Natural killer cell treated with Interleukin-12 subunit alpha and Interleukin-12 subunit beta and Interleukin-15 and Interleukin-18, amount 100 ng/mL, for 72 hours (primary cell): Measurements from ENCODE around the gene TEAD4. TPM values are rescaled to one million over a fixed set of nuclear protein-coding genes. Genes with fewer than 3 reads are reported as not detected.

ENCODE experiments used
- ATAC-seq, 2 donors: fragments of 150-1000 bp; cut with Tn5 transposase in 1 of 2; sonication (Bioruptor Pico), chemical (Tn5 transposase) in 1 of 2; 2 replicates each; pipeline ENCODE4 v1.10.0; 2021
- DNase-seq: peaks from one replicate; pipeline ENCODE4 v3.0.0; 2022; ENCODE audit warnings: low spot score
- H3K27ac Mint-ChIP-seq, 2 donors: 1 replicate in 1 of 2; 2 replicates in 1 of 2; pipeline ENCODE4 v1.8.0; 2022; ENCODE audit warnings: mixed read lengths in 2 of 2, mild to moderate bottlenecking in 1 of 2, moderate library complexity in 1 of 2
- H3K27me3 Mint-ChIP-seq, 2 donors: 1 replicate in 1 of 2; 2 replicates in 1 of 2; pipeline ENCODE4 v1.8.0; 2022; ENCODE audit warnings: mixed read lengths in 2 of 2
- H3K36me3 Mint-ChIP-seq: one replicate; pipeline ENCODE4 v1.8.0; 2022; ENCODE audit warnings: mixed read lengths
- H3K4me1 Mint-ChIP-seq, 2 donors: 1 replicate in 1 of 2; 2 replicates in 1 of 2; pipeline ENCODE4 v1.8.0; 2022; ENCODE audit warnings: low read depth in 2 of 2, mixed read lengths in 2 of 2, mild to moderate bottlenecking in 1 of 2
- H3K4me3 Mint-ChIP-seq: one replicate; pipeline ENCODE4 v1.8.0; 2022; ENCODE audit warnings: mixed read lengths
- H3K9me3 Mint-ChIP-seq: 2 replicates; pipeline ENCODE4 v1.8.0; 2022; ENCODE audit warnings: mixed read lengths
- total RNA-seq, 2 donors: library from RNA; stranded (reverse); gene quantifications; one replicate each; pipeline ENCODE4 v1.2.3, GENCODE V29; 2022

The TEAD4 gene
- total RNA-seq, 2 donors from 2014 or later, result 0.33 TPM; not detected in 1

DNA sequence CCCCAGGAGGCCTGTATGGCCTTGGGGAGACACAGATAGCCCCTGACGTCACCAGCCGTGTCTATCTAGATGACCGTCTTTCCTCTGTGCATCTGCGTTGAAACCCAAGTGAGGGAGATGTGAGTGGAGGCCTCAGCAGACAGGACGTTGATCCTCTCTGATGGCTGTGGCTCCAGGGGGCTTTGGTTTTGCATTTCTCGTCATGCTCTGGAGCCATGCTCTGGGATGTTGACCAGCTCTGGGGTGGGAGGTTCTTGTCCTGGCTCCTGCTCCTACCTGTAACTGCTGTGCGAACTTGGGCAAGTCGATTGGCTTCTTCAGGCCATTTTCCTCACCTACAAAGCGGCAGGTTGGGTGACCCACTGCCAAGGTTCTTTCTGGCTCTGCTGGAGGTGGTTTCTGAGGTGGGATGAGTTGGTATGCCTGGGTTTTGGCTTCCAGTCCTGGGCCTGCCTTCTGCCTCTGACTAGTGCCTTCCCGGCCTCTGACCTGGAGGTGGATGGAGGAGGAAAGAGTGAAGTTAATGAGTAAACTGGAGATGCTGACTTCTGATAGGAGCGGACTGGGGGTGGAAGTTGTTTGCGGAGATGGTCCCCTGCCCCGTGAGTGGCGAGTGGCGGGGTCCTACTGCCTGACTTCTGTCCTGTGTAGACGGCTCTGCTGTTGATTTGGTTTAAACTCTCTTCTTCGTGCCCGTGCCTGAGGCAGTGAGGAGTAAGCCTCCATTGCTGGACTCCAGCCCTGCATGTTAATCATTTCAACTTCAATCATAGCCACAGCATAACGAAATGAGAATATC lies 126.3 kb downstream of the TEAD4 start:
- H3K4me1 Mint-ChIP-seq, result no peaks in the 10 kb centered on the region
- no peaks in the 10 kb centered on the region for H3K27me3 Mint-ChIP-seq
- H3K4me3 Mint-ChIP-seq, result no peak overlapping the region
- ATAC-seq, result no peak
- no peak for DNase-seq
- H3K9me3 Mint-ChIP-seq, result no peaks in the 10 kb centered on the region
- no peak overlapping the region for H3K27ac Mint-ChIP-seq
- no peaks in the 10 kb centered on the region for H3K36me3 Mint-ChIP-seq

DNA sequence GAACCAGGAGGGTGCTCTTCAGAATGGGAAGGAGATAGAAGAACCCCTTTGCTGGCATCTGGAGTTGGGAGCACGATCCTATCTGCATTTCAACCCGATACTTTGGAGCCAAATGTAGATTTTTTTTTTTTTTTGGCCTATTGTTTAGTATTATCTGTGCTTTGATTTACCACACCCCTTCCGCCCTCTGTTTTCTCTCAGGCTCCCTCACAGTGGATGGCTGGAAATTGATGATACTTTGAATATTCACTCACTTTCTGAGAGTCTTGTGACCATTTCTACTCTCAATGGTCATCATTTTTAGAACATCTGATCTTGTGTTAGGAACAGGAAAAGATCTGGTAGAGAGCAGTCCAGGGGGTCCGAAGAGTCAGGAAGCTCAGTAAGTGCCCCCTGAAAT lies 127.0 kb downstream of the TEAD4 start:
- ATAC-seq (no peak), DNase-seq (no peak)
- Mint-ChIP-seq H3K27me3 (no peaks in the 10 kb centered on the region), H3K36me3 (no peaks in the 10 kb centered on the region), H3K27ac (no peak overlapping the region), H3K4me1 (no peaks in the 10 kb centered on the region), H3K4me3 (no peak overlapping the region), H3K9me3 (no peaks in the 10 kb centered on the region)

DNA sequence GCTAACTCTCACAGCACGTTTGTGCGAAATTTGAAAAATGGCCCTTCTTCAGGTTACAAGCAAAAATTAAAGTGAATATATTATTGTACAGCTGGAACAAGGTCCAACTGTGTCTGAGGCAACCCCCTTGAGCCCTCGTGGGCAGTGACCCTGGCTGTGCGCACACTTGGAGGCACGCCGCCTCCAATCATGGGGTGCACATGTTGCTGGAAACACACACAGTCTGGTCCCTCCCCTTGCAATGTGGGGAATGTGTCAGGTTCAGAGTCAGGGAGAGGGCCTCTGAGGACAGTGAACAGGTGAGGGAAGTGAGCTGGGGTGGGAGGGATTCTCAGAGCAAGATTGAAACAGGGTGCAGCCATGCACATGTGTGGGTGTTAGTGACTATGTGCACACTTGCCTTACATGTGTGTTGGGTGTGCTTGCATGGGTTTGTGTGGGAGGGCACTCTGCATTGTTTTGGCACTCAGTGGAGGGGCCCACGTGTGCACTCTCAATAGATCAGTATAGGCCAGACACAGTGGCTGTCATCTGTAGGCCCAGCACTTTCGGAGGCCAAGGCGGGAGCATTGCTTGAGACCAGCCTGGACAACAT lies 127.6 kb downstream of the TEAD4 start:
- no peak for DNase-seq
- no peaks in the 10 kb centered on the region for H3K27me3 Mint-ChIP-seq
- no peak overlapping the region for H3K27ac Mint-ChIP-seq
- no peak for ATAC-seq
- H3K36me3 Mint-ChIP-seq, result no peaks in the 10 kb centered on the region
- no peaks in the 10 kb centered on the region for H3K9me3 Mint-ChIP-seq
- no peak overlapping the region for H3K4me3 Mint-ChIP-seq
- H3K4me1 Mint-ChIP-seq, result no peaks in the 10 kb centered on the region

DNA sequence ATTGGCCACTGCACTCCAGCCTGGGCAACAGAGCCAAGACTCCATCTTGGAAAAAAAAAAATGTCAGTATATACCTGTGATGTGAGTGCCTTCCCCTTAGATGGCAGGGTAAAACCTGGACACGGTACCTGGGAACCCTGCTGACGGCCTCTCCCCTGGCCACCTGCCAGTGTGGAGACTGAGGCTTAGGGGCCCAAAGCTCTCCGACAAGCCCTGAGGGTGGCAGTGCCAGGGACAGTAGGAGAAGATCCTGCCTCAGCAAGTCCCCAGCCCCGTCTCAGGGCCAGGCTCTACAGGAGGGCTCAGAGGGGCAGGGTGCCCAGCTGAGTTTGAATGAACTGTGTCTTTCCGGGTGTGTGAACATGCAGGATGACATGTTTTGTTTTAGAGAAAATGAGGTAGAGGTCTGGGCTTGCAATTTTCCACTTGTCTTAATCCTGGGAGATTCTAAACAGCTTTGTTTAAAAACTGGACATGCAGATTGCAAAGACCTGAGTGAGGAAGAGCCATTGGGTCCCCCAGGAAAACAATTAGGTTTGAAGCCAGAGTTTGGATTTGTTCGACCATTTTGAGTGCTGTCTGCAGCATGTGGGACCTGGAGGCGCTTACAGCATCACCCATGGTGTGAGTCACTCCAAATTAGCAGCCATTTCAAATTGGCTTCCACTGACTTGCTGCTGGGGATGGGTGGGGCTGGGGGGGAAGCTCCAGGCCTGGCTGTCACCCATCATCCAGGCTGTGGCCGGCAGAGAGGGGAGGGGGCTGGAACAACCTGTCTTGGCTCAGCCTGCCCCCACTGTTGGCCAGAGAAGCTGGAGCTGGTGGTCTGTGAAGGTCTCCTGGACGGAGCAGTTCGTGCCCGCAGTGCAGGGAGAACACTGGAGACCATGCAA lies 128.8 kb downstream of the TEAD4 start:
- Mint-ChIP-seq H3K36me3 (no peaks in the 10 kb centered on the region), H3K27ac (no peak overlapping the region), H3K9me3 (no peaks in the 10 kb centered on the region), H3K27me3 (no peaks in the 10 kb centered on the region), H3K4me3 (no peak overlapping the region), H3K4me1 (no peaks in the 10 kb centered on the region)
- DNase-seq (no peak), ATAC-seq (no peak)

DNA sequence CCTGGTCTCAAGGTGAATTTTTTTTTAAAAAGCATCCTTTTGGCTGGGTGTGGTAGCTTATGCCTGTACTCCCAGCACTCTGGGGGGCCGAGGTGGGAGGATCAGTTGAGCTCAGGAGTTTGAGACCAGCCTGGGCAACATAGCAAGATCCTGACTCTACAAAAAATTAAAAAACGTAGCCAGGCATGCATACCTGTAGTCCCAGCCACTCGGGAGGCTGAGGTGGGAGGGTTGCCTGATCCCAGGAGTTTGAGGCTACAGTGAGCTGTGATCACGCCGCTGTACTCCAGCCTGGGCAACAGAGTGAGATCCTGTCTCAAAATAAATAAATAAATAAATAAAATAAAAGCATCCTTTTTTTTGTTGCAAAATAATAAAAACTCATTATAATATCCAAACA lies 130.4 kb downstream of the TEAD4 start:
- no peaks in the 10 kb centered on the region for H3K9me3 Mint-ChIP-seq
- DNase-seq (no peak), ATAC-seq (no peak)
- H3K27me3 Mint-ChIP-seq, result no peaks in the 10 kb centered on the region
- H3K36me3 Mint-ChIP-seq, result no peaks in the 10 kb centered on the region
- no peaks in the 10 kb centered on the region for H3K4me1 Mint-ChIP-seq
- H3K27ac Mint-ChIP-seq, result no peak overlapping the region
- no peak overlapping the region for H3K4me3 Mint-ChIP-seq

Other genes starting within 250 kb of the TEAD4 start
- 100 to 1,000 TPM in 1 of 2 donors, 10 to 100 TPM in 1; 92.1 to 181 TPM for gene FKBP4, start 164.4 kb upstream of the TEAD4 start, total RNA-seq
- gene ITFG2, start 146.7 kb upstream of the TEAD4 start, total RNA-seq, result 10 to 100 TPM; 28.2 to 65.1 TPM
- not detected for gene NRIP2, start 124.4 kb upstream of the TEAD4 start, total RNA-seq
- gene TEX52, start 102.4 kb upstream of the TEAD4 start, total RNA-seq, result not detected
- 100 to 1,000 TPM in 1 of 2 donors, 10 to 100 TPM in 1; 48.9 to 155 TPM for gene FOXM1, start 82.2 kb upstream of the TEAD4 start, total RNA-seq
- 10 to 100 TPM; 20.5 to 23.5 TPM for gene RHNO1, start 82.2 kb upstream of the TEAD4 start, total RNA-seq
- gene TULP3, start 68.5 kb upstream of the TEAD4 start, total RNA-seq, result 10 to 100 TPM in 1 of 2 donors, 1 to 10 TPM in 1; 9.0 to 10.7 TPM
- gene TSPAN9, start 118.0 kb downstream of the TEAD4 start, total RNA-seq, result under 1 TPM in 1 of 2 donors, not detected in 1; 0.10 TPM